HCT116 (cell line): ENCODE results near the gene CACNA1G.

Source experiments
- CBX3 ChIP-seq: IDR thresholded peaks from 2 replicates; pipeline ENCODE4 v1.6.1; 2012; ENCODE audit warnings: low read depth
- EGR1 ChIP-seq: IDR thresholded peaks from 2 replicates; pipeline ENCODE4 v1.6.1; 2012; ENCODE audit warnings: low read depth
- EZH2 ChIP-seq: fragments of 200-600 bp; sonication (generic); IDR thresholded peaks from 2 replicates; pipeline ENCODE4 v1.6.1; 2017; ENCODE audit warnings: antibody characterized with exemption, mixed run types
- FOSL1 ChIP-seq: IDR thresholded peaks from 2 replicates; pipeline ENCODE4 v1.6.1; 2012; ENCODE audit warnings: low read depth
- POLR2A ChIP-seq: IDR thresholded peaks from 2 replicates; pipeline ENCODE4 v1.7.0; 2011; ENCODE audit warnings: borderline replicate concordance; ENCODE audit not compliant: insufficient read depth, insufficient read length; ENCODE audit errors: extremely low read depth
- RAD21 ChIP-seq: IDR thresholded peaks from 2 replicates; pipeline ENCODE4 v1.6.1; 2012; ENCODE audit warnings: low read depth, mild to moderate bottlenecking
- REST ChIP-seq: IDR thresholded peaks from 2 replicates; pipeline ENCODE4 v1.6.1; 2012; ENCODE audit warnings: low read depth
- SRF ChIP-seq: IDR thresholded peaks from 2 replicates; pipeline ENCODE4 v1.6.1; 2012; ENCODE audit warnings: low read depth
- TCF7L2 ChIP-seq: IDR thresholded peaks from 2 replicates; pipeline ENCODE4 v1.7.0; 2011; ENCODE audit warnings: borderline replicate concordance, inconsistent platforms; ENCODE audit not compliant: insufficient read depth, insufficient read length; ENCODE audit errors: extremely low read depth
- ZFX ChIP-seq: fragments of 450-650 bp; IDR thresholded peaks from 2 replicates; pipeline ENCODE4 v1.6.1; 2017
- ZNF274 ChIP-seq: fragments of 200-500 bp; sonication (Bioruptor generic); IDR thresholded peaks from 2 replicates; pipeline ENCODE4 v1.6.1; 2014; ENCODE audit warnings: mild to moderate bottlenecking, low read depth, low read length, inconsistent platforms
- TF ChIP-seq, protein P1 (sequence below), 3 experiments: fragments of 200-600 bp in 1 of 3; sonication (generic) in 1 of 3; IDR thresholded peaks in 2 of 3; conservative IDR thresholded peaks in 1 of 3; 2 replicates each; pipeline ENCODE4 v1.5.1; 2012 to 2017; ENCODE audit warnings: low read depth in 2 of 3, low read length in 2 of 3, antibody characterized with exemption in 1 of 3, borderline replicate concordance in 1 of 3, control low read depth in 1 of 3, mild to moderate bottlenecking in 1 of 3, mixed read lengths in 1 of 3, mixed run types in 1 of 3, moderate library complexity in 1 of 3; ENCODE audit not compliant: insufficient read depth in 1 of 3
- TF ChIP-seq, protein P2 (sequence below): IDR thresholded peaks from 2 replicates; pipeline ENCODE4 v1.6.1; 2012

DNA sequence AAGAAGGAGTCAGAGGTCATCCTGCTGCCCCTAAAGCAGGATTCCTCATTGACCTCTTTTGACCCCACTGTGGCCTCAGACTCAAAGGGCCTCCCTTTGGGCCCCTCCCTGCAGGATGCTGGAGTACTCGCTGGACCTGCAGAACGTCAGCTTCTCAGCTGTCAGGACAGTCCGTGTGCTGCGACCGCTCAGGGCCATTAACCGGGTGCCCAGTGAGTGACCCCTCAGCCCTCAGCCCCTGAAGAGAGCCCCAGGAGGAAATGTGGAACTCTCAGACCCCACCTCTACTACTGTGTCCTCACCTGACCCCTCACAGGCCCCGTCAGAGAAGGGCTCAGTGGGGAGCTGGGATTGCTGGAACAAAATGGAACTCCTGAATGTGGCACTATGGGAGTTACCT, 9.1 kb downstream of the CACNA1G start:
- TF ChIP-seq, protein P1, sequence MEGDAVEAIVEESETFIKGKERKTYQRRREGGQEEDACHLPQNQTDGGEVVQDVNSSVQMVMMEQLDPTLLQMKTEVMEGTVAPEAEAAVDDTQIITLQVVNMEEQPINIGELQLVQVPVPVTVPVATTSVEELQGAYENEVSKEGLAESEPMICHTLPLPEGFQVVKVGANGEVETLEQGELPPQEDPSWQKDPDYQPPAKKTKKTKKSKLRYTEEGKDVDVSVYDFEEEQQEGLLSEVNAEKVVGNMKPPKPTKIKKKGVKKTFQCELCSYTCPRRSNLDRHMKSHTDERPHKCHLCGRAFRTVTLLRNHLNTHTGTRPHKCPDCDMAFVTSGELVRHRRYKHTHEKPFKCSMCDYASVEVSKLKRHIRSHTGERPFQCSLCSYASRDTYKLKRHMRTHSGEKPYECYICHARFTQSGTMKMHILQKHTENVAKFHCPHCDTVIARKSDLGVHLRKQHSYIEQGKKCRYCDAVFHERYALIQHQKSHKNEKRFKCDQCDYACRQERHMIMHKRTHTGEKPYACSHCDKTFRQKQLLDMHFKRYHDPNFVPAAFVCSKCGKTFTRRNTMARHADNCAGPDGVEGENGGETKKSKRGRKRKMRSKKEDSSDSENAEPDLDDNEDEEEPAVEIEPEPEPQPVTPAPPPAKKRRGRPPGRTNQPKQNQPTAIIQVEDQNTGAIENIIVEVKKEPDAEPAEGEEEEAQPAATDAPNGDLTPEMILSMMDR (IDR thresholded peaks at IDR 0.05 in 2 of 3, conservative IDR thresholded peaks at IDR 0.05 in 1 of 3; ENCODE audit: borderline replicate concordance in 1 of 3, insufficient read depth in 1 of 3, low read depth in 2 of 3, low read length in 2 of 3) = no peak
- TF ChIP-seq EZH2 (no peak), EGR1 (no peak), ZFX (no peak), REST (no peak), CBX3 (no peak), POLR2A (no peak), TCF7L2 (no peak), SRF (no peak), RAD21 (no peak), FOSL1 (no peak), ZNF274 (no peak)
- TF ChIP-seq, protein P2, sequence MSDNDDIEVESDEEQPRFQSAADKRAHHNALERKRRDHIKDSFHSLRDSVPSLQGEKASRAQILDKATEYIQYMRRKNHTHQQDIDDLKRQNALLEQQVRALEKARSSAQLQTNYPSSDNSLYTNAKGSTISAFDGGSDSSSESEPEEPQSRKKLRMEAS = no peak
